T follicular helper cell (primary cell): Measurements from ENCODE around the gene MZB1.
A peak's percentile ranks its signal among the peaks of the same experiment; 100 is the strongest.
"Not testable (repeated sequence)": the region's sequence is repeated elsewhere in the genome, so short reads cannot be mapped to it uniquely, and the experiment has no call there.

Experiments used
- DNase-seq: peaks from one replicate; pipeline ENCODE4 v3.0.0-alpha.2; 2020; ENCODE audit warnings: low read depth

MZB1 gene

GRCh38 chr5:139410121-139410992 lies 20.6 kb upstream of the MZB1 start:
- DNase-seq, result no peak

DNA sequence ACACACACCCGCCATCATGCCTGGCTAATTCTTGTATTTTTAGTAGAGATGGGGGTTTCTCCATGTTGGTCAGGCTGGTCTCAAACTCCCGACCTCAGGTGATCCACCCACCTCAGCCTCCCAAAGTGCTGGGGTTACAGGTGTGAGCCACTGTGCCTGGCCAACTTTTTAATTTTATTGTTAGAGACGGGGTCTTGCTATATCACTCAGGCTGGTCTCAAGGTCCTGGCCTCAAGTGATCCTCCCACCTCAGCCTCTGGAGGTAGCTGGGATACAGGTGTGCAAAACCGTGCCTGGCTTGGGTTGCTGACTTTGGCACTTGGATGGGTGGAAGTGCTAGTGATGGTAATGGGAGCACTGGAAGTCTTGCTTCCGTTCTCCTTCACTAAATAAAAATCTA lies 19.4 kb upstream of the MZB1 start:
- DNase-seq, result not testable (repeated sequence)

GRCh38 chr5:139408191-139408590 lies 18.5 kb upstream of the MZB1 start:
- no peak for DNase-seq

GRCh38 chr5:139407517-139407916 lies 17.8 kb upstream of the MZB1 start:
- DNase-seq, result no peak

DNA sequence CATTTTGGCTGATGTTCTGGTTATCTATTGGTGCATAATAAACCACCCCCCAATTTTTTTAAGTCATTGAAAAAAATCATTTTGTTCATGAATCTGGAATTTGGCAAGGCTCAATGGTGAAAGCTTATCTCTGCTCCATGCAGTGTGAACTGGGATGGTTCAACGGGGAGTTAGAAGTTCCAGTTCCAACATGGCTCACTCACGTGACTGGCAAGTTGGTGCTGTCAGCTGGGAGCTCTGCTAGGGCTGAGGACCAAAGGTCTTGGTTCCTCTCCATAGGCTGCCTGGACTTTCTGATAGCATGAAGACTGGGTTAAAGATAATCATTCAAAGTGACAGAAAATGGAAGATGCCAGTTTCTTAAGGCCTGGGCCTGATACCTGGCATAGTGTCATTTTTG lies 17.2 kb upstream of the MZB1 start:
- DNase-seq, result no peak

DNA sequence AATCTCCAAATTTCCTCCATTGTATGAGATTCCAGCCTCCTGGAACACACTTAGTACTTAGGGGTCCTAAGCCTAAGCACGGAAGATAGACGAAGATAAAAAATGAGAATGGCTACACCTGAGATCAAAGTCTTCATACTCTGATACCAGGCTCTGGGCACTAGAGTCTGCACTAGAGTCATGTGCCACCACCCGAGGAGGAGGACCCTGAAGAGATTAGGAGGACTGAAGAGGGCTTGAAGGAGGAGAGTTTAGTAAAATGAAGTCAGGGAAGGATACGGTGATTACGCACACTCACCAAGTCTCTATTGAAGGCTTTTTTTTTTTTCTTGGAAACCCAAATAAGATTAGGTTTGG lies 14.7 kb upstream of the MZB1 start:
- no peak for DNase-seq

DNA sequence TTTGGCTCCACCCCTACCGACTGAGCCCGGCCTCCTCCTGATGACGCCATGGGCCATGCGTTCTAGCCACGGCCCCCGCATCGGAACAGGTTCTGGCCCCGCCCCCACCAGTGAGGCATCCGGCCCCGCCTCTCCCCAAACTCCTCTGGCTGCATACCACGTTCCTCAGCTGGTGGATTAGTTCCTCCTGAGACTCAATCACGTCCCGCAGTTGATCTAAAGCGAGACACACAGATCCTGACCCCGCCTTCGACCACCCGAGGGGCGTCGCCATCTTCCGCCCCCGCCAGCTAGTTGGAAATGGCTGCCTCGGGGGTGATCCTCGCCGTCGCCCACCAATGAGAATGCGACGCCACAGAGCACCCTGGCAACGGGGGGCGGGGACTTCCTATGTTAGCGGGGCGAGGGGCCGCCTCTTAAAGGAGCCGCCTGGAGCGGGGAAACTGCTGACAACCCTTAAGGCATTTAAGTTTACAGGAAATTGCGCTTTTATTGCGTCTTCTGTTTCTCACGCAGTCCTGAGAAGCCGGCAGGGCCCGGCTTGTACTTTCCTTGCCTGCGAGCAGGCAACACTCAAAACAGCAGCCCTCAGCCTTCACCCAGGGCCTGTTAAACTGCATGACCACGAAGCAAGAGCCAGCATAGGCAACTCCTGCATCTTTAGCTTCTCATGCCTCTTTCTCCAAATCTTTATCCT lies 14.2 kb upstream of the MZB1 start, which contains the start of gene SPATA24:
TSS of gene SPATA24 (minus strand) at position 303 of the 697 bp plus-strand sequence. CDS start at position 274, 29 bp downstream.
- peak; percentile 96 for DNase-seq

DNA sequence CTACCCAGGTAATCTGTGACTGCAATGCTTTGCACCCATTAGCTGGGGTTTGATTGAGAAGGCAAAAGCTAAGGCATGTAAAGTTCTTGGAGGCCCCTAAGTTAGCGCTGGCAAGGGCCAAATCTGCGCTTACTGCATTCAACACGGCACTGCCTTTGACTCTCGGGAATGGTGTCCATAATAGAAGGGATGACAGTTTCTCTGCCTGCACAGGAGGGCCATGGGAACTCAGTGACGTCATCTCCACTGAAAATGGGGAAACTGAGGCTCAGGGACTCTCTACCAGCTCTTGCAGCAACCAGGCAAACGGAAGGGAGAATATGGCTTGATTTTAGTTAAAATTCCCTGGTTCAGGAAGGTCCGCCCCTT lies 13.7 kb upstream of the MZB1 start:
- DNase-seq, result no peak

DNA sequence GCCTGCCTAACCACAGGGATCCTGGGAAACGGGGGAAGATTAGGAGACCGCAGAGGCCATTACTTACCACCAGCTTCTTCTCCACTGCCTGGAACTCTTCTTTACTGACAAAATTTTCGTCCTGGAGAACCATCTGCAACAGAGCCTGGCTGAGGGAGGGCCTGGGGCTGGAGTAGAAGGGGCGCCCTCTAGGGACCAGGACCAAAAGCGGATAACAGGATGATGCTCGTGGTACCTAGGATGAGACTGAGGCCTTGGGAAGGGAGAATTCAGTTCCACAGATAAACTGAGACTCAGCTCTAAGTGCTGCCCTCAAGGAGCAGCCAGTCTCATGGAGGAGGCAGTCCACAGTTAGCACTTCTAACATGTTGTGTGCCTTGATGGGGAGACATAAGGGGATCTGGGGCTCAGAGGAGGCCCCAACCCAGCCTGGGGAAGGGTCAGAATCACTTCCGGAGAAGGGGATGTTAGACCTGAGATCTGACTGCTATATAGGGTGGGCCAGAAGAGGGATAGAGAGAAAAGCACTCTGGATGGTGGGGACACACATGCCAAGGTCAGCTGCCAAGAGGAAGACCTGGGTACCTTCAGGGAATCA lies 12.9 kb upstream of the MZB1 start:
- no peak for DNase-seq

DNA sequence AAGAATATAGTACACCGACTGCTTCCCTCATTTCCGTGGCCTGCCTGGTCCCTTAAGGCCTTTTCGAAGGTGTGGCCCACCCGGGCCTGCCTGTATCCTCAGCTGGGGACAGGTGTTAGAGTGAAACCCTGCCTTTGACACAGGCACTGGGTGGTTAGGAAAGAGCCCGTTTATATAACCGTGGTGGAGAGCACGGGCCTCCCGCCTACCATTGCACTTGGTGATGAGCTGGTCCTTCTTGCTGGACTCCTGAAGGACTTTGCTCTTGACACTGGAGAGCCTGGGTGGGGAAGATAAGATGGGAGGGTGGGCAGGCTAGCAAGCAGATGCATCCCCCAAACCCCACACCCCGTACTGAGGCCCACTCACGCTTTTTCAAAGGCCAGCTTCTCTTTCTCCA lies 11.8 kb upstream of the MZB1 start:
- DNase-seq, result no peak

DNA sequence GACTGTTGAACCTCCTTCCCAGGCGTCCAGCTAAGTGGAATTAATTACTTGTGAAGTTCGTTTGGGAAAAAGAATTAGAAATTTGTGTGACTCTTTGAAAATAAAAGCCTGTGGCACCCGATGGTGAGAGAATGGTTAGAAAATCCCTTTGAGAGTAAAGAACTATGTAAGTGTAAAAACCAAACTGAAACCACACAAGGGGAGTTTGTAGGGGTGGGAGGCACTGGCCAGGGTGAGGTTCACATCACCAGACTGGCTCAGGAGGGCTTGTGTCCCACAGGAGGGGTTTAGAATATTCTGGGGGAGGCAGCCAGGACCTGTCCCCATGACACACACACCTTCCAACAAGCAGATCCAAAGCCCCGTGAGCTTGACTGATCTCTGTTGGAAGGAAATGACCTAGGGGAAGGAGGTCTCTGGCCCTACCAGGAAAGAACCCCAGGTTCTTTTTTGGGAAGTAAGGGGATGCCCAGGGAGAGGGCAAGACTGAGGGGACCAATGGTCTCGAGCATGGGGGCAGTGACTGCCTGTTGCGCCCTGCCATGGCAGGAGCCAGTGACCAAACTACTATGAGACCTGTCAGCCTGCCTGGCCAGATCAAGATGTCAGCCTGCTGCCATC lies 9.9 kb upstream of the MZB1 start:
- DNase-seq, result no peak

- DNase-seq, result no peak
Observed at GRCh38 chr5:139397921-139398320, 8.2 kb upstream of the MZB1 start.

- no peak for DNase-seq
Observed at GRCh38 chr5:139396691-139397090, 7.0 kb upstream of the MZB1 start.

DNA sequence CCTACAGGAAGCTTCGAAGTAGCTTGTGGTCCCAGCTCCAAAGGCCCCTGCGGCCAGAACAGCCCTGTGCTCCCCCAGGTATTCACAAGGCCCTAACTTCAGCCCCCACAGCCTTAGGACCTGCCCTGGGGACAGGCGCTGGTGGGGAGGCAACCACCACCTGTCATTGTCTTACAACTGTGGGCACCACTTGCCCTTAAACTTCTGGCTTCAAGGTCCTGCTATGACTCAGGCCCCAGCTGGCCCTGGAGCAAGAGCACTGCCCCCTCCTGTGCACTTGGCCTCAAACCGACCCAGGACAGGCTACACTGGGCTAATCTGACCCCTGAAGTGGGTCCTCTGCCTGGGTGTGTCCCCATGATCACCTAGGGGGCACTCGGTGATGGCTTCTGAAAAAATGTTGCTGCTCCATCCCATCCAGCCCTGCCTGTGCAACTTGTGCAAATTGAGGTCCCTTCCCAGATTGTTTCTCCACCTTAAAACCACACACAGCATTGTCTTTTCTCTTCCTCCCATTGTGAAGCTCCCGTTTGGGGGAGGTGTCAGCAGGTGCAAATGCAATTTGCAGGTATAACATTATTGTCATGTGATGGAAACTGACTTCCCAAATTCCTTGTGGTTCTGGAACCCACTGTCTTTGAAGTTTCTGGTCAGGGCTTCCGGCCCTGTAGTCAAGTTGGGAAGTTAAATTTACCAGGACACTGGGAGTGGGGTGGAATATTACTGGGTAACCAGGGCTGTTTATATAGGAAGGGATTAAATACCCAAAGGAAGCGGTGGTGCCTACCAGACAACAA lies 6.3 kb upstream of the MZB1 start:
- DNase-seq, result no peak

DNA sequence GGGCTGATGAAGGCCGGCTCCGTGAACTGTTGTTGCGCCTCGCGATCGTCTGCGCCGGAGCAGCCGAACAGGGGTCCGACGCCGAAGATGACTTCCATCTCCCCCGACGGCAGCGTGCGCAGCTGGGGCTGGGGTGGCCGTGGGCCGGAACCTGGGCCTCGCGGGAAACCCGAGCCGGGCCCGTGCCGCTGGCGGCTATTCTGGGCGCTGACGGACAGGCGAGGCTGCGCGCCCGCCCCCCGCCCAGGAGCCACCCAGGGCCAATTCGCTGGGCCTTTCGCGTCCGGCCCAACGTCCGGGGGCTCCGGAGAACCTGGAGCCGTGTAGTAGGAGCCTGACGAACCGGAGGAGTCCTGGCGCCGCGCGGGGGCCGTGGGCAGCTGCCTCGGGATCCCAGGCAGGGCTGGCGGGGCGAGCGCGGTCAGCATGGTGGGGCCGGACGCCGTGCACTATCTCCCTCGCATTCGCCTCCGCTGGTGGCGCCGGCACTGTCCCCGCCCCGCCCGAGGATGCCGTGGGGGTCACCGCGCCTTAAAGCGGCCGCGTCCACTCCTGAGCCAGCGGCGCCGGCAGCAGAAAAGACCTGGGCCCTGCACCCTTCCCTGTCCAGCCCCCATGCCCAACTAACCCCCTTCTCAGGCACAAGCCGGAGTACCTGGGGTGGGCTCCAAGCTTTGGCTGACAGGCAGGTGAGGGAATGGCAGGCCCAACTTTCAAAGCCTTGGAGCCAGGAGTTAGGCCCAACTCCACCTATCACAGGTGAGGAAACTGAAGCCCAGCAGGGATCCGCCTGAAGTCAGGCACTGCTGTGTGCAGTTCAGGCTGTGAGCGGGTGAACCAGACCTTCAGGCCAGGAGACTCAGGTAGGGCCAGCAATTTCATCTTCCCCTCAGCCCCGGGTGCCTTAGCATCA lies 5.2 kb upstream of the MZB1 start, which contains the start of gene PROB1:
TSS of gene PROB1 (minus strand) at position 451 of the 913 bp plus-strand sequence. CDS start at position 428, 23 bp downstream.
- no peak for DNase-seq

GRCh38 chr5:139394123-139394653 lies 4.5 kb upstream of the MZB1 start:
- peak; percentile 38 for DNase-seq

GRCh38 chr5:139393497-139394122 lies 3.9 kb upstream of the MZB1 start:
- DNase-seq, result no peak

DNA sequence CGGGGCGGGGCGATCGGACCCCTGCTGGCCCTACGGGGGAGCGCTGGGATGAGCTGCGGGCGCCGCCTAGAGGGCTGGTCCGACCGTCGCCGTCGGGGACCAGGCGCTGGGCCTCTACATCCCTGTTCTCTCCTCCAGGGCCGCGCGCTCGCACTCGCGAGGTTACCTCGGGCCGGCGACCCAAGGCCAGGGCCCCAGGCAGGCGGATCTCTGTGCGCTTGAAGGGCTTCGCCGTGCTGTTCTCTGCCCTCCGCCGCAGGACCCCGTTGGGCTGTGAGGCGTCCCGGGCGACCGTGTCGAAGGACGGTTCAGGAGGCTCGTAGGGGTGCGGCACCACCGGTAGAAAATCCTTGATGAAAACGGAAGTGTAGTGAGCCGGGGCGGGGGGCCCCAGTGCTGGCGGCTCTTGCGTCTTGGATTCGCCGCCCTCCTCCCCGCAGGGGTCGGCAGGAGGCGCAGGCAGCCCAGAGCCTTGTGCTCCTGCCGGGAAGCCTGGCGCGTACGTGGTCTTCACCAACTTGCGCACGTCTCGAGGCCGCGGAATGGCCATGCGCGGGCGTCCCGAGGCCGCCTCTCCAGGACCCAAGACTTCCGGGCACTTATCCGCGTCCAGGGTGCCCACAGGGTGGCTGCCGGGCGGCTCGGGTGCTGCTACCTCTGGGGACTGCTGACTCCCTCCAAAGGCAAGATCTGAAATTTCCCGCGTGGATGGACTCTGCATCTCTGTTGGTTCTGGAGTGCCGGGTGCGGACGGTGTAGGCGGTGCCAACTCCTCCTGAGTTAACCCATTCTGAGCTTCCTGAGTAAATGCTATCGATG lies 3.2 kb upstream of the MZB1 start:
- peak; percentile 60 for DNase-seq

DNA sequence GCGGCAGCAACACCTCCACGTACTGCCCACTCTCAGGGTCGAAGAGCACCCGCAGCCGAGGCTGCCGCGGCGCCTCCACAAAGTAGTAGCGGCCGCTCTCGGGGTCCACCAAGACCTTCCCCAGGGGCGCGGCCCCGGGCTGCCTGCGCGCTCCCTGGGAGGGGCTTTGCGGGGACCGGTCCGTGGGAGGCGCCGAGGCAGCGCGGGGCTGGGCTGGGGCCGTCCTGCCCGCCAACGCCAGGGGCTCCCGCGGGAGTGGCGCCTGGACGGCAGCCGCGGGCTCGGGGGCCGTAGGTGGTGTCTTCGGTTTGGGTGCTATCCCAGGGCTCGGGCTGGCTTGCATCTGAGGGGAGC lies 2.6 kb upstream of the MZB1 start:
- DNase-seq, result no peak
